Activated naive CD4-positive, alpha-beta T cell treated with anti-CD3 and anti-CD28 coated beads, Interleukin-2, amount 10 ng/mL, durations not matched to agents 7 days and 5 days (primary cell): ENCODE data around the gene GTF2I.
"Not testable (repeated sequence)": the region's sequence is repeated elsewhere in the genome, so short reads cannot be mapped to it uniquely, and the experiment has no call there.

Experiments
- CTCF ChIA-PET: fragments of 350-600 bp; sonication (Branson Sonifier 250); formaldehyde crosslinking; loops from one replicate; lab custom pipeline; 2021; ENCODE audit warnings: antibody characterized with exemption; lab: Charles Lee
- DNase-seq: peaks from one replicate; pipeline ENCODE4 v3.0.0-alpha.2; 2020
- H3K27ac Mint-ChIP-seq: one replicate; pipeline ENCODE4 v1.8.0; 2021; ENCODE audit warnings: mild to moderate bottlenecking, moderate library complexity, mixed read lengths
- H3K27me3 Mint-ChIP-seq: one replicate; pipeline ENCODE4 v1.8.0; 2021; ENCODE audit warnings: mild to moderate bottlenecking, mixed read lengths
- H3K36me3 Mint-ChIP-seq: one replicate; pipeline ENCODE4 v1.8.0; 2021; ENCODE audit warnings: mixed read lengths
- H3K4me1 Mint-ChIP-seq: one replicate; pipeline ENCODE4 v1.8.0; 2021; ENCODE audit warnings: mixed read lengths
- H3K4me3 Mint-ChIP-seq: one replicate; pipeline ENCODE4 v1.8.0; 2021; ENCODE audit warnings: mild to moderate bottlenecking, moderate library complexity, mixed read lengths
- H3K9me3 Mint-ChIP-seq: one replicate; pipeline ENCODE4 v1.8.0; 2021; ENCODE audit warnings: mixed read lengths

Gene GTF2I

GRCh38 chr7:74713567-74713966 lies 56.0 kb downstream of the GTF2I start:
- Mint-ChIP-seq H3K4me1 (peaks cover 3% of the 10 kb centered on the region), H3K27ac (no peak overlapping the region), H3K4me3 (no peak overlapping the region), H3K36me3 (peaks cover 57% of the 10 kb centered on the region), H3K27me3 (no peaks in the 10 kb centered on the region), H3K9me3 (peaks cover 10% of the 10 kb centered on the region)
- no peak for DNase-seq
- CTCF ChIA-PET, result no interaction called here

- Mint-ChIP-seq H3K9me3 (peaks cover 5% of the 10 kb centered on the region), H3K27ac (no peak overlapping the region), H3K4me3 (no peak overlapping the region), H3K36me3 (peaks cover 52% of the 10 kb centered on the region), H3K27me3 (no peaks in the 10 kb centered on the region), H3K4me1 (peaks cover 3% of the 10 kb centered on the region)
- no peak for DNase-seq
- CTCF ChIA-PET, result no interaction called here
These were observed 60.4 kb downstream of the GTF2I start for GRCh38 chr7:74717889-74718288.

GRCh38 chr7:74718336-74718735 lies 60.8 kb downstream of the GTF2I start:
- H3K27me3 Mint-ChIP-seq, result no peaks in the 10 kb centered on the region
- H3K4me3 Mint-ChIP-seq, result no peak overlapping the region
- peaks cover 3% of the 10 kb centered on the region for H3K4me1 Mint-ChIP-seq
- H3K27ac Mint-ChIP-seq, result no peak overlapping the region
- H3K9me3 Mint-ChIP-seq, result peaks cover 3% of the 10 kb centered on the region
- no peak for DNase-seq
- CTCF ChIA-PET, result no interaction called here
- peaks cover 50% of the 10 kb centered on the region for H3K36me3 Mint-ChIP-seq

GRCh38 chr7:74722153-74722552 lies 64.6 kb downstream of the GTF2I start:
- CTCF ChIA-PET, result no interaction called here
- Mint-ChIP-seq H3K9me3 (no peaks in the 10 kb centered on the region), H3K27ac (no peak overlapping the region), H3K36me3 (peaks cover 43% of the 10 kb centered on the region), H3K4me3 (no peak overlapping the region), H3K27me3 (no peaks in the 10 kb centered on the region), H3K4me1 (peaks cover 3% of the 10 kb centered on the region)
- no peak for DNase-seq

GRCh38 chr7:74725840-74726239 lies 68.3 kb downstream of the GTF2I start:
- no peaks in the 10 kb centered on the region for H3K27me3 Mint-ChIP-seq
- no peaks in the 10 kb centered on the region for H3K4me1 Mint-ChIP-seq
- CTCF ChIA-PET, result no interaction called here
- no peak overlapping the region for H3K4me3 Mint-ChIP-seq
- H3K36me3 Mint-ChIP-seq, result peaks cover 23% of the 10 kb centered on the region
- H3K9me3 Mint-ChIP-seq, result no peaks in the 10 kb centered on the region
- no peak for DNase-seq
- no peak overlapping the region for H3K27ac Mint-ChIP-seq

- Mint-ChIP-seq H3K27me3 (no peaks in the 10 kb centered on the region), H3K9me3 (no peaks in the 10 kb centered on the region), H3K4me3 (no peak overlapping the region), H3K4me1 (no peaks in the 10 kb centered on the region), H3K36me3 (peaks cover 25% of the 10 kb centered on the region), H3K27ac (no peak overlapping the region)
- CTCF ChIA-PET, result no interaction called here
- no peak for DNase-seq
These were observed 69.0 kb downstream of the GTF2I start for GRCh38 chr7:74726309-74727101.

GRCh38 chr7:74728686-74729085 lies 71.2 kb downstream of the GTF2I start:
- CTCF ChIA-PET, H3K27me3 Mint-ChIP-seq, H3K4me3 Mint-ChIP-seq: not testable (repeated sequence)

GRCh38 chr7:74730186-74730585 lies 72.7 kb downstream of the GTF2I start:
- H3K36me3 Mint-ChIP-seq, result peaks cover 11% of the 10 kb centered on the region

More at GRCh38 chr7:74728686-74729085, 71.2 kb downstream of the GTF2I start:
- not testable (repeated sequence) for DNase-seq, H3K4me1 Mint-ChIP-seq, H3K9me3 Mint-ChIP-seq, H3K27ac Mint-ChIP-seq
- H3K36me3 Mint-ChIP-seq, result peaks cover 14% of the 10 kb centered on the region

GRCh38 chr7:74739974-74740703 lies 82.6 kb downstream of the GTF2I start:
- H3K27ac Mint-ChIP-seq, H3K4me1 Mint-ChIP-seq, H3K27me3 Mint-ChIP-seq, DNase-seq, H3K36me3 Mint-ChIP-seq, H3K4me3 Mint-ChIP-seq, CTCF ChIA-PET, H3K9me3 Mint-ChIP-seq: not testable (repeated sequence)

More at GRCh38 chr7:74730186-74730585, 72.7 kb downstream of the GTF2I start:
- DNase-seq, CTCF ChIA-PET, H3K4me3 Mint-ChIP-seq, H3K27ac Mint-ChIP-seq, H3K4me1 Mint-ChIP-seq, H3K27me3 Mint-ChIP-seq, H3K9me3 Mint-ChIP-seq: not testable (repeated sequence)

- H3K4me1 Mint-ChIP-seq, CTCF ChIA-PET, H3K27ac Mint-ChIP-seq, H3K27me3 Mint-ChIP-seq, H3K9me3 Mint-ChIP-seq, H3K36me3 Mint-ChIP-seq, H3K4me3 Mint-ChIP-seq, DNase-seq: not testable (repeated sequence)
These were observed 86.5 kb downstream of the GTF2I start for GRCh38 chr7:74743936-74744557.

GRCh38 chr7:74753921-74754482 lies 96.5 kb downstream of the GTF2I start:
- H3K4me1 Mint-ChIP-seq, H3K4me3 Mint-ChIP-seq, CTCF ChIA-PET, H3K36me3 Mint-ChIP-seq, DNase-seq, H3K27ac Mint-ChIP-seq, H3K27me3 Mint-ChIP-seq, H3K9me3 Mint-ChIP-seq: not testable (repeated sequence)

- H3K36me3 Mint-ChIP-seq, H3K4me1 Mint-ChIP-seq, H3K27me3 Mint-ChIP-seq, DNase-seq, H3K4me3 Mint-ChIP-seq, CTCF ChIA-PET, H3K9me3 Mint-ChIP-seq, H3K27ac Mint-ChIP-seq: not testable (repeated sequence)
These were observed 99.2 kb downstream of the GTF2I start for GRCh38 chr7:74756673-74757072.

GRCh38 chr7:74758268-74758667 lies 100.8 kb downstream of the GTF2I start:
- H3K4me1 Mint-ChIP-seq, H3K36me3 Mint-ChIP-seq, H3K9me3 Mint-ChIP-seq, H3K27ac Mint-ChIP-seq, H3K4me3 Mint-ChIP-seq, CTCF ChIA-PET, DNase-seq, H3K27me3 Mint-ChIP-seq: not testable (repeated sequence)

- H3K4me1 Mint-ChIP-seq, H3K9me3 Mint-ChIP-seq, DNase-seq, H3K27ac Mint-ChIP-seq, H3K27me3 Mint-ChIP-seq, H3K36me3 Mint-ChIP-seq, H3K4me3 Mint-ChIP-seq, CTCF ChIA-PET: not testable (repeated sequence)
These were observed 101.5 kb downstream of the GTF2I start for GRCh38 chr7:74758982-74759381.
